ENCODE results near the gene LAMA4.

DNA sequence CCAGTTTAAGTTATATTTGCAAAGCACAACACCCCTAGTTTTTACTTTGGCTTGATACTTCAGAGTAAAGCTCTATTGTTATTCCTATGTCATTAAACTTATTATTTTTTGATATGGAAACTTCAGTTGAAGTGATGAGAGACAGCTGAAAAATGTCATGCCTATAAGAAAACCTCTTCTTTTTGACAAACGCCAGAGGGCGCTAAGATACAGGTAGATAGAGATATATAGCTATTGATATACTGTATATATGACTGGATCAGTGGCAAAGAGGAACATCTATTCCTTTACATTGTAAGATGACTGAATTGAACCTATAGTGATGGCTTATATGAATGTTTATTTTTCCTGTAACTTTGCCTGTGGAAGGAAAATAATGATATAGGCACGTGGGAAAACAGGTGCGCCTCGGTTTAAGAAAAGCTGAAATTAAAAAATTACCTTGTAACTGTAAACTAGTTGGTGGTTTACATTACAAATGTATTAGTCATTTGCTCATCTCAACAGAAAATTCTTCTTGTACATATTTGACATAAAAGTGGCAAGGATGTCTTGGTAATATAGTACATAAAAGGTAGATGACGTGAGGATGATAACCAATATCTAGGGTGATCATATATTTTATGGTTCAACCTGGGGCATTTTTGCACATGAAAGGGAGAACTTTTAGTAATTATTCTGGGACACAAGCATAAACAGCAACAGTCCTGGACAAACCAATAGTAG is 74.1 kb downstream of the LAMA4 start:
- TF ChIP-seq EP300 (IDR thresholded peaks at IDR 0.05) (no peak), CTCF (IDR thresholded peaks at IDR 0.05) (peak; percentile 45 to 83 (median 69))
